Mesenchymal stem cell (in vitro differentiated cells and primary cell): Measurements from ENCODE around the gene ZIC1.

Experiments
- DNase-seq: peaks from one replicate; pipeline ENCODE4 v3.0.0-alpha.2; 2013
- H2AFZ ChIP-seq: one replicate; pipeline ENCODE4 v1.6.1; 2013; ENCODE audit warnings: low read depth, mild to moderate bottlenecking, control low read depth, inconsistent platforms, low read length, moderate library complexity
- H2AK5ac ChIP-seq: 2 replicates; pipeline ENCODE4 v1.6.1; 2013; ENCODE audit warnings: low read length, moderate library complexity, mild to moderate bottlenecking, inconsistent platforms; ENCODE audit not compliant: severe bottlenecking
- H2BK120ac ChIP-seq: one replicate; pipeline ENCODE4 v1.6.1; 2013; ENCODE audit warnings: low read depth, mild to moderate bottlenecking, inconsistent platforms, low read length, moderate library complexity
- H2BK12ac ChIP-seq, 2 experiments: one replicate each; pipeline ENCODE4 v1.6.1; 2013; ENCODE audit warnings: inconsistent platforms in 2 of 2, low read length in 2 of 2, mild to moderate bottlenecking in 2 of 2, moderate library complexity in 2 of 2, control low read depth in 1 of 2
- H2BK15ac ChIP-seq: one replicate; pipeline ENCODE4 v1.6.1; 2013; ENCODE audit warnings: mild to moderate bottlenecking, low read depth, inconsistent platforms; ENCODE audit not compliant: poor library complexity, severe bottlenecking
- H2BK5ac ChIP-seq: 2 replicates; pipeline ENCODE4 v1.6.1; 2013; ENCODE audit warnings: low read depth, mild to moderate bottlenecking, low read length, control low read depth, inconsistent platforms; ENCODE audit not compliant: poor library complexity, severe bottlenecking
- H3K14ac ChIP-seq, 2 experiments: one replicate each; pipeline ENCODE4 v1.6.1; 2013; ENCODE audit warnings: inconsistent platforms in 2 of 2, low read length in 2 of 2, control low read depth in 1 of 2, mild to moderate bottlenecking in 1 of 2, moderate library complexity in 1 of 2
- H3K18ac ChIP-seq, 2 experiments: one replicate each; pipeline ENCODE4 v1.6.1; 2013; ENCODE audit warnings: inconsistent platforms in 2 of 2, low read length in 2 of 2, control low read depth in 1 of 2, low read depth in 1 of 2, mild to moderate bottlenecking in 1 of 2
- H3K23ac ChIP-seq, 2 experiments: one replicate each; pipeline ENCODE4 v1.6.1; 2013; ENCODE audit warnings: inconsistent platforms in 2 of 2, low read length in 2 of 2, mild to moderate bottlenecking in 2 of 2, moderate library complexity in 2 of 2, control low read depth in 1 of 2
- H3K27ac ChIP-seq: 2 replicates; pipeline ENCODE4 v1.5.1; 2013; ENCODE audit warnings: mild to moderate bottlenecking, moderate library complexity, low read length, control low read depth, inconsistent platforms; ENCODE audit not compliant: poor library complexity, severe bottlenecking
- H3K27me3 ChIP-seq, 2 experiments: 2 replicates each; pipeline versions ENCODE4 v1.6.1 to v1.7.0; 2013; ENCODE audit warnings: low read length in 2 of 2, mild to moderate bottlenecking in 2 of 2, moderate library complexity in 2 of 2, control low read depth in 1 of 2, inconsistent platforms in 1 of 2; ENCODE audit not compliant: control insufficient read depth in 1 of 2, insufficient read depth in 1 of 2
- H3K36me3 ChIP-seq, 2 experiments: 2 replicates each; pipeline versions ENCODE4 v1.6.1 to v1.7.0; 2013; ENCODE audit warnings: low read length in 2 of 2, control low read depth in 1 of 2, inconsistent platforms in 1 of 2, low read depth in 1 of 2, mild to moderate bottlenecking in 1 of 2; ENCODE audit not compliant: insufficient read depth in 2 of 2, control insufficient read depth in 1 of 2
- H3K4ac ChIP-seq, 2 experiments: one replicate each; pipeline ENCODE4 v1.6.1; 2013; ENCODE audit warnings: inconsistent platforms in 2 of 2, low read length in 2 of 2, mild to moderate bottlenecking in 2 of 2, moderate library complexity in 2 of 2, control low read depth in 1 of 2, low read depth in 1 of 2
- H3K4me1 ChIP-seq: 2 replicates; pipeline ENCODE4 v1.6.1; 2013; ENCODE audit warnings: low read depth, low read length, control low read depth; ENCODE audit not compliant: control insufficient read depth, insufficient read depth
- H3K4me2 ChIP-seq: 2 replicates; pipeline ENCODE4 v1.6.1; 2013; ENCODE audit warnings: low read length, mild to moderate bottlenecking, inconsistent platforms; ENCODE audit not compliant: poor library complexity, severe bottlenecking
- H3K4me3 ChIP-seq, 2 experiments: 2 replicates each; pipeline versions ENCODE4 v1.5.1 to v1.7.0; 2013; ENCODE audit warnings: low read length in 2 of 2, mild to moderate bottlenecking in 2 of 2, control low read depth in 1 of 2, low read depth in 1 of 2; ENCODE audit not compliant: insufficient read depth in 1 of 2
- H3K79me1 ChIP-seq: replicated peaks from 2 replicates; pipeline ENCODE4 v1.6.1; 2013; ENCODE audit warnings: mild to moderate bottlenecking, control low read depth, low read length, inconsistent platforms; ENCODE audit not compliant: poor library complexity, severe bottlenecking
- H3K9ac ChIP-seq: 2 replicates; pipeline ENCODE4 v1.7.0; 2013; ENCODE audit warnings: mild to moderate bottlenecking, low read length, moderate library complexity
- H3K9me3 ChIP-seq: 2 replicates; pipeline ENCODE4 v1.7.0; 2013; ENCODE audit warnings: mild to moderate bottlenecking, low read length; ENCODE audit not compliant: control insufficient read depth
- H4K8ac ChIP-seq: one replicate; pipeline ENCODE4 v1.6.1; 2013; ENCODE audit warnings: inconsistent platforms, mild to moderate bottlenecking, low read length, moderate library complexity
- H4K91ac ChIP-seq: one replicate; pipeline ENCODE4 v1.6.1; 2013; ENCODE audit warnings: mild to moderate bottlenecking, low read length, inconsistent platforms
- whole genome bisulfite sequencing: methylation state at CpG from one replicate; pipeline ENCODE4 v1.1.7; 2013; ENCODE audit warnings: mixed read lengths; 5-methylcytosine and 5-hydroxymethylcytosine counted together

The ZIC1 gene

DNA sequence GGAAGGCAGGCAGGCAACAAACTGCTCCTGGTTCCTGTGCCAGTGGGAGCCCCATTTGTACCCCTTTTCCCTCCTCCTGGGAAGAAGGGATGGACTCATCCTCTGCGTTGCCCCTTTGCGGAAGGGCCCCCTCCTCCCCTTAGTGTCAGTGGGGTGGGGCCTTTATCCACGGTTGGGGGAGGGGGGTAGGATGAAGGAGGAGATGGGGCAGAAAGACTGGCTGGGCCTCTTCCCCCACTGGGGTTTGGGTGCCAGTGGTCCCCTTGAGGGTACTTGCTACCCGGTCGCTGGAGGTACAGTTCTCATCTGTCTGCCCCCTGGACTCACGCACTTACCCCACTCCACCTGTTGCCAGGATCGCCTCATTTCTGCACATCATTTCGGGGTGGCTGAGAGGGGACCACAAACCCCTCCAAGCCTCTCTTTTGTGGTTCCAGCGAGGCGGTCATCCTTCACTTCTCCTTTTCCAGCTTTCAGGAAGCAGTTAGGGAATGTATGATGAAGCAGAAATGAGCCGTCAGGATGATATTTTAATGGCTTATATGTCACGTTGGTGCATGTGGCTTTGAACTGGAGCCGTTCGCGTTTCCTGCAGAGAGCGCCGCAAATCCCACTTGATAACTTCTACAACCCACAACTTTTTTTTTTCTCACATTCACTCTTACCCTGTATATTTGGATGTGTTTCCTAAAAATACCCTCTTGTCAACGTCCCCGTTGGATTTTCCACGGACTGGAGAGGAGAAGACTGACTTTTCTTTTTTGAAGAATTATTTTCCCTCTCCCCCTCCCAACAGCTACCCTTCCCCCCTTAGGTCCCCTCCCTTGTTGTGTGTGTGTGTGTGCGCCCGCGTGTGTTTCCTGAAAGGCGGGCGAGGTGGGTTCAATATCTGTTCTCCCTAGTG lies 2.9 kb upstream of the ZIC1 start, which contains the start of gene ZIC4:
Gene ZIC4, minus strand, starts transcription at position 516 of the 904 bp plus-strand sequence. CDS start 3,746 bp downstream, outside the sequence.
- 3% methylated on average over 14 of the region's 25 CpGs for WGBS
- Histone ChIP-seq H2BK120ac (no peak within 1 kb of the TSS), H3K36me3 (peaks cover 0 to 10% of the 10 kb centered on the region in 2 experiments), H3K18ac (no peak within 1 kb of the TSS), H2BK12ac (no peak within 1 kb of the TSS), H4K91ac (no peak within 1 kb of the TSS), H3K27ac (peak within 1 kb of the TSS; percentile 70), H3K4ac (no peak within 1 kb of the TSS), H2BK5ac (peak within 1 kb of the TSS; percentile 84), H2AFZ (no peak within 1 kb of the TSS), H2AK5ac (peak within 1 kb of the TSS; percentile 26), H3K4me3 (peak within 1 kb of the TSS; percentile 32 to 46), H3K79me1 (peaks cover 3% of the 10 kb centered on the region), H3K27me3 (peaks cover 7 to 100% of the 10 kb centered on the region in 2 experiments), H3K14ac (no peak within 1 kb of the TSS), H2BK15ac (no peak within 1 kb of the TSS), H4K8ac (no peak within 1 kb of the TSS), H3K9ac (no peak within 1 kb of the TSS), H3K9me3 (no peaks in the 10 kb centered on the region), H3K4me2 (peak within 1 kb of the TSS; percentile 84), H3K4me1 (peaks cover 22% of the 10 kb centered on the region), H3K23ac (no peak within 1 kb of the TSS)
- no peak for DNase-seq

DNA sequence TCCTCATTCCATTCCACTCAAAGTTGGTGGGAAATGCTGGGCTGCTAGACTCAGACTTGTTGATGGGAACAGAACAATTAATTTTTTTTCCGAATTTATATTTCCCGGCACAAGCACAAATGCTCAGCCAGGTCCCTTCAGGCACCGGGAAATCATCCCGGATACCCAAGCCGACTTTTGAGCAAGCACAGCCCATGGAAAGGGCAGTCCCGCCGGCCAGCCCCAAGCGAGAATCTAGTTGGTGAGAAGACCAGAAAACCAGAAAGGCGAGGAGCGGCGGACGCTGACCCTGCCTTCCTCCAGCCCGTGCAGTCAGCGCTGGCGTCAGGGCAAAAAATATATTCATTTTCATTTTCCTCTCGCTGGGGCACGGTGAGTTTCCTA lies 2.1 kb upstream of the ZIC1 start:
- peaks cover 22% of the 10 kb centered on the region for H3K4me1 ChIP-seq
- H3K9ac ChIP-seq, result no peak overlapping the region
- no peak overlapping the region for H2BK12ac ChIP-seq
- H2AK5ac ChIP-seq, result no peak overlapping the region
- H3K36me3 ChIP-seq, result peaks cover 0 to 10% of the 10 kb centered on the region in 2 experiments
- H2BK15ac ChIP-seq, result no peak overlapping the region
- H3K9me3 ChIP-seq, result no peaks in the 10 kb centered on the region
- peaks cover 1% of the 10 kb centered on the region for H3K79me1 ChIP-seq
- no peak for DNase-seq
- no peak overlapping the region for H3K18ac ChIP-seq
- peaks cover 7 to 100% of the 10 kb centered on the region in 2 experiments for H3K27me3 ChIP-seq
- no peak overlapping the region for H3K14ac ChIP-seq
- H2BK120ac ChIP-seq, result no peak overlapping the region
- 3% methylated on average over 17 of the region's 17 CpGs for WGBS
- no peak overlapping the region for H4K8ac ChIP-seq
- H2AFZ ChIP-seq, result no peak overlapping the region
- no peak overlapping the region for H3K23ac ChIP-seq
- H4K91ac ChIP-seq, result no peak overlapping the region
- H2BK5ac ChIP-seq, result peak overlapping the region; percentile 84
- H3K4me3 ChIP-seq, result peak overlapping the region in 1 of 2 experiments; percentile 46
- H3K4me2 ChIP-seq, result peak overlapping the region; percentile 84
- H3K27ac ChIP-seq, result peak overlapping the region; percentile 70
- no peak overlapping the region for H3K4ac ChIP-seq

DNA sequence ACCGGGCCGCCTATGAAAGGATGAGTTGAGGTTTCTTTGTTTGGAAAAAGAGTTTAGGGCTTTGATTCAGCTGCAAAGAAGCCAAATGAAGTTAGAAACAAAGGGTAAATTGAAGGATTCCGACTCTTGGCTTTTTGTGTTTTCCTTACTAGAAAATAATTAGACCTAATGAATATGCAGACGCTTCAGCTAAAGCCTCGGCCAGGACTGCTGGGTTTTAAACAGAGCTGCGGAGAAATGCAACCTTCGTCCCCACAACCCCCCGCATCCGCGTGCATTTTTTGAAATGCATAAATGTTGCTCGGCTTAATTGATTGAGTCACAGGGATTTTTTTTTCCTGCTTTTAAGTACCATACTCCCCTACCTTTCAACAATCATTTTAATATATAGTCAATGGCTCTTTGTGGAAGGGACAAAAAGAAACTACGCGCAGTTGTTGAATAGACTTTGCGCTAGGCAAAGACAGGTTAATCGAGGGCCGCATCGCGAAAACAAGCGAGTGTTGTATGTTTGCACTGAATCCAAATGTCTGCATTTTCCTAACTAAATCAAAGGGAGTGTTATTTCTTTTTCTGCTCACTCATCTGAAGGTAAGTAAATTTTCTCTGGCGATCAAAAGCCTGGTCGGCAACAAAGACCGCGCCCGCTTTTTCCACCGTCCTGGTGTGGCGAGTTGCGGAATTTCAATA lies 1.5 kb upstream of the ZIC1 start:
- Histone ChIP-seq H3K4ac (no peak overlapping the region), H3K4me2 (peak overlapping the region; percentile 84), H2BK12ac (no peak overlapping the region), H3K27me3 (peaks cover 7 to 100% of the 10 kb centered on the region in 2 experiments), H3K18ac (no peak overlapping the region), H3K27ac (peak overlapping the region; percentile 70), H3K14ac (no peak overlapping the region), H4K91ac (no peak overlapping the region), H2BK5ac (peak overlapping the region; percentile 88), H2BK120ac (no peak overlapping the region), H3K36me3 (peaks cover 0 to 13% of the 10 kb centered on the region in 2 experiments), H2BK15ac (no peak overlapping the region), H3K9ac (no peak overlapping the region), H3K4me3 (peak overlapping the region in 1 of 2 experiments; percentile 46), H3K79me1 (peaks cover 1% of the 10 kb centered on the region), H4K8ac (no peak overlapping the region), H3K9me3 (peaks cover 2% of the 10 kb centered on the region), H3K4me1 (peaks cover 25% of the 10 kb centered on the region), H2AFZ (no peak overlapping the region), H3K23ac (no peak overlapping the region), H2AK5ac (no peak overlapping the region)
- WGBS, result 4% methylated on average over 22 of the region's 27 CpGs
- DNase-seq, result no peak
